Mammary epithelial cell (primary cell): ENCODE measurements around the gene CD79B.

Source experiments
- EZH2 ChIP-seq: IDR thresholded peaks from 2 replicates; pipeline ENCODE4 v1.6.1; 2012; ENCODE audit warnings: low read length, inconsistent platforms, borderline replicate concordance
- TF ChIP-seq, protein P1 (sequence below), 2 donors: IDR thresholded peaks in 1 of 2; conservative IDR thresholded peaks in 1 of 2; 2 replicates each; pipeline ENCODE4 v1.5.1; 2011 to 2012; ENCODE audit warnings: inconsistent platforms in 2 of 2, low read length in 2 of 2, mild to moderate bottlenecking in 2 of 2, control low read depth in 1 of 2, low read depth in 1 of 2; ENCODE audit not compliant: insufficient read depth in 1 of 2; ENCODE audit errors: extremely low read depth in 1 of 2

DNA sequence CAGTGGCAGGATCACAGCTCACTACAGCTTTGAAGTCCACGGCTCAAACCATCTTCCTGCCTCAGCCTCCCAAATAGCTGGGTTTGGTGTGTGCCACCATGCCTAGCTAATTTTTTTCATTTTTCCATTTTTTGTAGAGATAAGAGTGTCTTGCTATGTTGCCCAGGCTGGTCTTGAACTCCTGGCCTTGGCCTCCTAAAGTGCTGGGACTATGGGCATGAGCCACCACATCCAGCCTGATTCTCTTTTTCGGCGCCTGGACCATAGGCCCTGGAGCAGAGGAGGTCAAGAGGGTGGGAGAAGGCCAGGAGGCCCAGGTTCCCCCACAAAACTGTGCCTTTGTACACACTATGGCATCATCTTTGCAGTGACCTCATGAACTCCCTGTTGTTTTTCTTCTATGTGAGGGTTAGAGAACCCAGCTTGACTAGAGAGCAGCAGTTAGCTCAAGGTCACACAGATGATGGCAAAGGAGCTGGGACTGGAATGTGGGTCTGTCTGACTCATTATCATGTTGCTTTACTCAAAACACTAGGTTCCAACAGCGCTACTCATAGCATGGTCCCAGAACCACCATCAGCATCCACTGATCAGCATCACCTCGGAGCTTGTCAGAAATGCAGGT is 24.3 kb upstream of the CD79B start:
- TF ChIP-seq, protein P1, sequence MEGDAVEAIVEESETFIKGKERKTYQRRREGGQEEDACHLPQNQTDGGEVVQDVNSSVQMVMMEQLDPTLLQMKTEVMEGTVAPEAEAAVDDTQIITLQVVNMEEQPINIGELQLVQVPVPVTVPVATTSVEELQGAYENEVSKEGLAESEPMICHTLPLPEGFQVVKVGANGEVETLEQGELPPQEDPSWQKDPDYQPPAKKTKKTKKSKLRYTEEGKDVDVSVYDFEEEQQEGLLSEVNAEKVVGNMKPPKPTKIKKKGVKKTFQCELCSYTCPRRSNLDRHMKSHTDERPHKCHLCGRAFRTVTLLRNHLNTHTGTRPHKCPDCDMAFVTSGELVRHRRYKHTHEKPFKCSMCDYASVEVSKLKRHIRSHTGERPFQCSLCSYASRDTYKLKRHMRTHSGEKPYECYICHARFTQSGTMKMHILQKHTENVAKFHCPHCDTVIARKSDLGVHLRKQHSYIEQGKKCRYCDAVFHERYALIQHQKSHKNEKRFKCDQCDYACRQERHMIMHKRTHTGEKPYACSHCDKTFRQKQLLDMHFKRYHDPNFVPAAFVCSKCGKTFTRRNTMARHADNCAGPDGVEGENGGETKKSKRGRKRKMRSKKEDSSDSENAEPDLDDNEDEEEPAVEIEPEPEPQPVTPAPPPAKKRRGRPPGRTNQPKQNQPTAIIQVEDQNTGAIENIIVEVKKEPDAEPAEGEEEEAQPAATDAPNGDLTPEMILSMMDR (conservative IDR thresholded peaks at IDR 0.05 in 1 of 2, IDR thresholded peaks at IDR 0.05 in 1 of 2; ENCODE audit: extremely low read depth in 1 of 2, insufficient read depth in 1 of 2, low read depth in 1 of 2, low read length in 2 of 2): no peak
- TF ChIP-seq EZH2: no peak
